ENCODE data around the gene SKIC8.
A peak's percentile ranks its signal among the peaks of the same experiment; 100 is the strongest.

The SKIC8 gene

DNA sequence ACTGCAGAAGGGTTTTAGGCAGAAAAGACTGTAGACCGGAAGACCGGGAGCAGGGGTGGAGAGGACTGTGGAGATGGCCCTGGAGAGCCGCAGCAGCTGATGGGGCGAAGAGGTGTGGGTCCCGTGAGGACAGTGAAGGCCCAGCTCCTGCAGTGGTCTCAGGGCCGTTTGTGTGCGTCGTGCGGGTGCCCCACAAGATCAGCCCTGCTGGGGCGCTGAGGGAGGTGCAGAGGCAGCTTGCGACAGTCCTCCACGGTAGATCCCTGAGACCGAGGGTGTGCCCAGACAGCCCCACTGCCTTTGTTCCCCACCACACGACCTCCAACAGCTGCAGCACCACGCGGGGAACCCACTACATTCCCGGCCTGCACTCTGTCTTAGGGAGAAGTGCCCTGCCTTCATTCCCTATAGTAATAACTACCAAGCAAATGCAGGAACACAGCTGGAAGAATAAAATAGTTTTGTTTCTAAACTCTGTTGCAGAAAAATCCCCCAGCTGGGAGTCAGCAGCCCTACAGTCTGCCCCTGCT is 21.7 kb upstream of the SKIC8 start:
- DNase-seq = no peak

DNA sequence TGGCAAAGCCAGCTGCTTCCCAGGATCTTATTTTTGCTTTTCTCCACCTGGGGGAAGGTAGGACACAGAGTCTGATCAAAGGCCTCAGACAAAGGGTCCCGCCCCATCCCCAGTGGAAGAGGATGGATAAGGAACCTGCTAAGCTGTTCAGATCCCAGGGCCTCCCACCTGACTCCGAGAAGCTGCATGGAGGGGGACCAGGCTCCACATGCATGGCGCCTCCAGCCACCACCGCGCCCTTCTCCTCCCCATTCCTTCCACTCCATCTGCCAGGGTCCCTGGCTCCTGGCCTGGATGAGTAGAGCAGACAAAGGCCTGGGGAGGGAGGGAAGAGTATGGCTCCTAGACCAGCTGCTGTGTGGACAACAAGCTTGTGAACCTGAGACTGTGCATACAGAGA is 20.8 kb upstream of the SKIC8 start:
- DNase-seq = no peak

DNA sequence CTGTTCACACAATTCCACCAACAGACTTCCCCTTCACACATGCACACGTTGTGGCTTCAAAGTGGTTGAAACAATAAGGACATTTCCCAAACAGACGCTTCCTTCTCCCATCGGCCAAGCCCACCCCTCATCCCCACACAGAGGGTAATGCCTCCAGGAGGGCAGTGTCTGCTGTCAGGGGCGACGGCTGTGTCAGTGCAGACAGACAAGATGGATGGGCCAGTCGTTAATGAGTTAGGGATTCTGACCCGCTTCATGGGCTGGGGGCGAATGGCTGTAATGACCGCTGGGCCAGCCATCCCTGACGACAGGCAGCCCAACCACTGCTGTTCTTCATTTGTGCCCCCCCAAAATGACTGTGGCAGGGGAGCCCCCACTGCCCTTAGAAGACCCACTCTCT is 20.2 kb upstream of the SKIC8 start:
- DNase-seq = no peak

DNA sequence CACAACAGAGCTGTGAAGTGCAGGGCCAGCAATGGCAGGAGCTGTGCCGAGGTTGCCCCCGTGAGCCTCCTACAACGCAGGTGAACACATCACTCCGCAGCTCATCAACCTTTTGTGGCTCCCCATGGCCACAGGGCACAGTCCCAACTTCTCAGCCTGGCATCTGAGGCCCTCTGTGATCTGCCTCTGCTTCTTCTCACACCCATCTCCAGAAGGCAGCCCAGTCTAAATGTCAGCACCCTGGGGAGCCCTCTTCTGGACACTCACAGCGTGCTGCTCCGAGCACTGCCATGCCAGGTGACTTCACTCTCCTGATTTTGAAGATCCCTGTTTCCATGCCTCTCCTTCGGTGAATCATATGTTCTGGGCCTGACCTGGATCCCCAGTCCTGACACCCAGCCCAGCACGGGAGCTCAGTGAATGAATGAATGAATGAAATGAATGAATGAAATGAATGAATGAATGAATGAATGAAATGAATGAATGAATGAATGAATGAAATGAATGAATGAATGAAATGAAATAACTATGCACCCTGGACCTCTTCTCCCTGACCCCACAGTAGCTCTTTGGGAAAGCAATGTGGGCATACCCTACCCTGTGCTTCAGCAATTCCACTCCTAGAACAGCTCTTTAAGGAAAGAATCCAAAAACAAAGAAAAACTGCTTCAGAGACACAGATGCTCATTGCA is 17.9 kb upstream of the SKIC8 start:
- peak; percentile 44 for DNase-seq

DNA sequence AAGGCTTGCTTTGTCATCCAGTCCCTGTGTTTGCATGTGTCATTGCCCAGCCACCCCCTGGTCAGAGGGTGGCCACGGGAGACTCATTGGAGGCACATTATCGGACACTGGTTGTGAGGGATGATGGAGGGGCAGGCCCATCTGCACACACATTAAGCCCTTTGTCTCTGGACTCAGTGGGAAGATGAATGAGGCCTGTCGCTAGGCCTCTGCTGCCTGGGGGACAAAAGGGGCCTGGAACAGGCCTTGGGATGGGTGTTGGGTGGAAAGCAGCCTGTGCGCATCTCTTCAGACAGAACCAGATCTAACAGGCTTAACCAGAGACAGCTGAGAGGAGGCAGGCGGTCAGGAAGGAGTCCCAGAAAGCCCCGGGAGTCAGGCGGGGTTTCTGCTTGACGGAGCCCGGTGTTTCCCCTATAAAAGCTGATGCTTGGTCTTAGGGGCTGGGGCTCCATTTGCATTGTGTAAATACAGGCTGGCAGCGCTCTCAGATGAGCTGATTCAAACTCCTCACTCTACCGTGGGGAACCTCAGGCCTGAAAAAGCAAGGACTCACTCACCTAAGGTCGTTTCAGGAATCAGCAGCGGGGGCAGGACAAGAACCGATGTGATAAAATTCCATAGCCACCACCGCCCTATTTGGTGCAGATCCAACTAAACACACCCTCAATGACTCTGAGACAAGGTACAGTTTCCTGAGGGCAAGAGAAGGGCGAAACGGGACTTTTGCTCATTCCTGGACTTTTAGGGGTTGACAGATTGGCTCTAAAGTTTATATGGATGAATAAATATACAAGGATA is 17.1 kb upstream of the SKIC8 start:
- DNase-seq = no peak

DNA sequence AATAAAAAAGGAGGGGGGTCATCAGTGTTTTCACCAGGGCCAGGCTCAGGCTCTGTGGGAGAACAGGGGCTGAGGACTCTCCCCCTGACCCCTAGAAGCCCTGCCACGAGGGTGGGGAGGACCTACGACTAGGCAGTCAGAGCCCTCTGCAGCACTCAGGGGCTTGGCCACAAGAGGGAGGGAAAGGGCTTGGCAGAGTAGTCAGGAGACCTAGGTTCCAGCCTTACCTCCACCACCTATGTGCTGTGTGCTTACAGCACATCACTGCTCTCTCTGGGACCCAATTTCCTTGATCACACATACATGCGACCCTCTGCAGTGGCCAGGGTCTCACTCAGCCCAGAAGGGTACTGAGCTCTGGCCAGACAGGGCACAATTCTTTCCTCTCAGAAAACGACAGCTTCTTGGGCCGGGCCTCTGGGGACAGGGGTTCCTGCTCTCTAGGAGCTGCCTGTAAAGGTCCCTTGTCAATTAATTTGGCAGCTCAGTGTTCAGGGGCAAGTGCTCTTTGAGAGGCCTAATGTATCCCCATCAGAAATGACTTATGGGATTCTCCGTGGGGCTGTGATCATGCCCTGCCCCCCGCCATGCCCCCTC is 16.4 kb upstream of the SKIC8 start:
- DNase-seq = peak; percentile 45

DNA sequence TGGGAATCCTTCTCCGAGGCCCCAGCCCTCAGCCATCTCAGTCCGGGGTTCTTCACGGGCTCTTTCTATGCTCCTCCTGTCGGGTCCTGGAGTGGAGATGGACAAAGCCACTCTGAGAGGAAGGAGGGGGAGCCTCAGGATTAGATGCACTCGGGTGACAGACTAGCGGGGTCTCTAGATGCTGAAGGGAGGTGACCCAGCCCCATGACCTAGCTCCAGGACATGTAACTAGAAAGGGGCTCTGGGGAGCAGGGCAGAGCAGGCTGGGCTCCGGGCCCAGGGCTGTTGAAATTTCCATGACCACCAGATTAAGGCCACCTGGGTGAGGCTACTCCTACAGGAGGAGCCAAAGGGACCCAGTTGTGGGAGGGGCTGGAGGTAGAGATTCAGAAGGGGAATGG is 14.8 kb upstream of the SKIC8 start:
- no peak for DNase-seq

DNA sequence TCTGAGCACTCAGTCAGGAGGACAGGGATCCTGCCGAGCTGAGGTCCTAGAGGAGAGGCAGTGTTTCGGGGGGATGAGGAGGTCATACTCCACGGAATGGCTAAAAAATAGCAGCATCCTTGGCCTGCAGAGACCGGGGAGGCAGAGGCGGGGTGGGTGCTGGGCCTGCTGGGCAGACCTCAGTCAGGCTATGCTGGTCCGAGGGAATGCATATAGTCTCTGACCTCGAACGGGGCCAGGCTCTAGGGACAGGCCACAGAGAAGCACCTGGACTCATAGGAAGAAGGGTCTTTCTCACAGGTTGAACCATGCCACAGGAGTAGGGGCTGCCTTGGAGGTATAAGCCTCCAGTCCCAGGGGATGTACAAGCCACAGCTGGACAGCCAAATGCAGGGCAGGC is 14.0 kb upstream of the SKIC8 start:
- DNase-seq = no peak

DNA sequence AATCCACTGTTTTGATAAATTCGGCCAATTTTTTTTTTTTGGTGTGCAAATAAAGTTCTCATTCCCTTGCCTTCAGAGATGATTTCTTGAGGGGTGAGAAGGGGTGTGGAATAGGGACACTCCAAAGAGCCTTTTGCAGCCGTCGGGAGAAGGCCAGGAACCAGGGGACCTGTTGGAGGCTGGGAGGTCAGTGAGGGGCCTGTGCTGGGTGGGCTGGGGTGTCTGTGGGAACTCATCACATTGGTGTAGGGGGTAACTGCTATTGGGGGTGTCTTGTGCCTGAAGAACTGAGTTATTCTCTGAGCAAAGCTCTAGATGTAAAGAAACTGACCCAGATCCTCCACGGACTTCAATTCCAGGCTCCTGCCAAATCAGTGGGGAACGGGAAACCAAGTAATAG is 13.5 kb upstream of the SKIC8 start:
- DNase-seq = no peak

DNA sequence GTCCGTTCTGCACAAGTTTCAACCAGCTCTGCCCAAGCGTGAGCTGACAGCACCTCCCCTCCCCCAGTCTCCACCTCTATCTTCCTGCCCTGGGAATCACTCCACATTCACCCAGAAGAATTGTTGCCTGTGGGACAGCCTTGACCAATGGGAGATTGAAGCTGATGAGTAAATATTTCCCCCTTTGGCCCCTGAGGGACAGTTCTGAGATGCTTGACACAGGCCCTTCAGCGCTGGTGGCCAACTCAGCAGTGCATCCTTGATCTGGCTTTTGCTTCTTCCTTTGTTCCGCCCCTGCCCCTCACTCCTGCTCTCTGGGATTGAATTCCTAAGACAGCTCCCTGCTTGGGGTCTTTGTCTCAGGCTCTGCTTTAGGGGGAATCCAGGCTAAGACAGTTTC is 13.1 kb upstream of the SKIC8 start:
- no peak for DNase-seq

DNA sequence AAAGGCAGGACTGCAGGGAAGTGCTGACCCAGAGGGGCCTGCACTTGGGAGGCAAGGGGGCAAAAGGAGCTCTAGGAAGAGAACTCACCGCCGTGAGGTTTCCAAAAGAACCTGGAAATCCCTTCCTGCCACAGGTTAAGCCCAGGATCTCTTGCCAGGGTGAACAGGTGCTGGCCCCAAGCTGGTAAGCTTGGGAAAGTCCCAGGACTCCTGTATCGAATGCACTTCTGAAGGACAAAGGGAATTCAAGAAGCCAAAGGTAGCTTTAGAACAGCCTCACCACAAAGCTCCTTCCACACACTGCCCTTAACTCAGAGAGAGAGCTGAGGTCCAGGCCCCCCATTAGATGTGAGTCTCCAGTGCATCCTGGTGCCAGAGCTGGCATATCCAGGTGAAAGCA is 11.9 kb upstream of the SKIC8 start:
- no peak for DNase-seq

DNA sequence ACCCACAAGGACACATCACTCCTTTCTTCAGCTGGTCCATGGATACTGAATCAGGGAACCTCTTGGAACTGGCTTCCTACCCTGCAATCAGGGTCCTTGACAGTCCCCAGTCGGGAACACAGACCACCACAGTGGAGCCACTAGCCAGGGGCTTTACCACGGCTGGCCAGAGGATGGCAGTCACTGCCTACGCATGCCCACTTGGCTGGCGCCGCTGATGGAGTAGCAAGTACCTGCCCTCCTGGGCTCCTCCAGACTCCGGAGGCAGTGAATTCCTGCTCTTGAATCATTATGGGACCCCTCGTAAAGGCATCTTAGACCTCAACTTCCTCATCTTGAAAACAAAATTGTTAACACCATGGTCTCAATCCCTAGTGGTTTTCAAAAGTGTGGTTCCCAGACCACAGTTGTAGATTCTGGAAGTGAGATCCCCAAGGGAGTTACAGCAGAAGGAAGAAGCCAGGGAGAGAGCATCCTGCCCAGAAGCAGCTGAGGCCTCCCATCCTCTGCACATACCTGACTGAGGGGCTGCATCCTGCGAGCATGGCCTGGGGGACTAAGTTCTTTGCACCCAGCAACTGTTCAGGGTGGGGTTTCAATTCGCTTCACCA is 9.1 kb upstream of the SKIC8 start:
- DNase-seq = peak; percentile 52

DNA sequence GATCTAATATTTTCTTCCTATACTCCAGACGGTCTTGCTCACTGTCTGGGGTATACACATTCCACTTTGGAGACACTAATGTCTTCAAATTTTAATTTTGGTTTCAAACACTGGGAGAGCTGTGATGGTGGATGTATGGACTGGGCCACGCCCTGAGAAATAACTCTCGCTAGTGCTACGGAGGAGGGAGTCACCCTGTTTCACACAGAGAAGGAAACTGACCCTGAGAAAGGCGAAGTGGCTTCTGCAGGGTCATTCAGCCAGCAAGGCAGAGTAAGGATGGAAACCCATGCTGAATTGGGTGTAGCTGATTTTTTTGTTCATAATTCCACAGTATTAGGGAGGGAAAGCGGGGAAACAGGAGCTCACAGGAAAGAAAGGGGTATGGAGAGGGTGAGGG is 8.6 kb upstream of the SKIC8 start:
- DNase-seq = no peak

DNA sequence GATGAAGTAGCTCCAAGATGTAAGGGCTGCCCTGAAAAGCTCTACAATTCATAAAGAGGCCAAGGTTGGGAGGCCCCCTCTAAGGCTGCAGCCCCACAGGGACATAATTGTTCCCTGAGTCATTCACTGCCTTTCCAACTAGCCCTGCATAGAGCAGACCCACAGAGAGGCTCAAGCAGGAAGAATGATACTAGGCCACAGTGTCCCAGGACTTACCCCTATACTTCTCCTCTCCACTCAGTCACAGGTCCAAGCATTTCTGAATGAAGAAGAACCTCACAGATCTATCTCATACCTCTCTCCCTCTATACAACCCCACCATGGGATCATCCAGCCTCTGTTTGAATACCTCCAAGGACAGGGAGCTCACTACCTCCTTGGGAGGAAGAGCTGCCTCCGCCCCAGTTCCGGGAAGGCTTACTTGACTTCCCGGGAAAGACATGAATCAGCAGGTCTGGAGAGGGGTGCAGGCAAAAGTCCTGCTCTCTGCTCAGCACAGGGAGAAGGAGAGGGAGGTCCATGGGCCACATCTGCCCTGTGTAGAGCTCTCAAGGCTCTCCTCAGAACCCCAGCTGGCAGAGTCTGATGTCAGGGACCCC is 6.9 kb upstream of the SKIC8 start:
- no peak for DNase-seq

DNA sequence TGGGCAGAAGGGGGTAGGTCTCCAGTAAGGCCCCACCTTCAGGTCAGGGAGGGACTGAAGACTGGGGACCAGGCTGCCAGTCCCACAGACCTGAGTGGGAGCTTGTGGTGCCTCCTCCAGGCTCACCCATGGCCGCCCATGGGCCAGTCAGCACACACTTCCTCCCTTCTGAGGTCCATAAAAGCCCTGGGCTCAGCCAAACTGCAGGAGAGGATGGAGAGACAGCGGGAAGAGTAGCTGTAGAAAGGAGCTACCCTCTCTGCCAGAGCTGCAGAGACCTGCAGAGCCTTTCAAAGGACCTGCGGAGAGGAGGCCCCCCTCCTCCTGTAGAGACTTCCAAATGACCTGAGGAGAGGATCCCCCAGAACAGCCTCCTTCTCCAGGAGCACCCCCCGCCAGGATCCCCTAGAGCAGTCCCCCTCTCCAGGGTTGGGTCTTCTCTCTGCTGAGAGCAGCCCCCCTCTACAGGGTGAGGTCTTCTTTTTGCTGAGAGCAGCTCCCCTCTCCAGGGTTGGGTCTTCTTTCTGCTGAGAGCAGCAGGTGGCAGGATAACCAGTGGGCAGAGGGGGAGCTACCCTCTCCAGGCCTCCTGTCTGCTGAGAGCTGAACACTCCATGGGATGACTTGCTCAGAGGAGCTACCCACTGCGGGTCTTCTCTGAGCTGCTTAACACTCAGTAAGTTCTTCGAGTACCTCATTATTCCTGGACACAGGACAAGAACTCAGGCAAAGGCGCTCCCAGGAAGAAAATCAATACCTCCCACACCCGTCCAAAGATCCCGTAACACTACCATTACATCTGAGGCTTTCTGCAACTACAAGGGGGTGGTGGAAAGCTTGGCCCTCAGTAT is 5.0 kb upstream of the SKIC8 start:
- DNase-seq = no peak

DNA sequence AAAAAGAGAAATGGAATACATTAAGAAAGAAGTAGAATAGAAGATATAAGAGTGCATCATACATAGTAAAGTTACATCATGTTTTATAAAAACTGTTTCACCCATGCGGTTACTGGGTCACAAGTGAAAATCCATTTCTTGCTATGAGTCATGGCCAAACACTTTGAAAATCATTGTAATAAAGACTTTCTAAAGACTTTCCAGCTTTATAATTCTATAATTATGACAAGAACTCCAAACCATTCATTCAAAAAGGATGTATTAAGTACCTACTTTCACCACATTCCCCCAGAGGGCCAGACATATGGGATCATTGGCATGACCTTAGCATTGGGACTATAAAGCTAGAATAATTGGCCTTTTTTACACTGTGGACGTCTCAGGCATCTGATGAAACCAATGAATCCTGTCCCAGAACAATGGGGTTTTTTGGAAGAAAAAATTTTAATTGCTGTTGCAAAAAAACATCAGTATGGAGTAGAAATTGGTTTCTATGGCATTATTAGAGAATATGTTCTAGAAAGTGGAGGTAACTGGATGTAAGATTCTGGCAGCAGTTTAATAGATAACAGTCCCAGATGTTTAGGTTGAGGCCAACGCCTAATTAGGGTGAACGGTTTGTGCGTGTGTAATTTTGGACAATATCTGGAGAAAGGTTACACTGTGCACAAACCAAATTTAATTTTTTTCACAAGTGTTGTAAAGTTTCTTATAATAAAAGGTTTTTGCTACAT is 3.3 kb upstream of the SKIC8 start:
- DNase-seq = no peak

DNA sequence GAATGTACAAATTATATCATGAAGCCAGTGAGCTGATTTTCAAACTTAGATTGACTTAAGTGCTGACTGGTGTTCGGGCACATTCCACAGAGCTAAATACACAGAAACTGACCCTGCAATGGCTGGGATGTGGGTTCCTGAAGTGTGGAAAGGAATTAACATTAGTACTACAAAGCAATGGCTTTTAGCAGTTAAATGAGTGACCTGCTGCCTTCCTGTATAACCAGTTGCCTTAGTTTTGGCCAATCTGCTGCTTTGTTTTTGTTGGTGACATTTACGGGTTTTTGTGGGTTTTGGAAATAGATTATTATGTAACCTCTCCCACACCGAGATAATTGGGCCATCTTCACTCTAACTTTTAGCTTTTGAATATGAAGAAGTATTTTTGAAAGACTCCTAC is 2.4 kb upstream of the SKIC8 start:
- no peak for DNase-seq

DNA sequence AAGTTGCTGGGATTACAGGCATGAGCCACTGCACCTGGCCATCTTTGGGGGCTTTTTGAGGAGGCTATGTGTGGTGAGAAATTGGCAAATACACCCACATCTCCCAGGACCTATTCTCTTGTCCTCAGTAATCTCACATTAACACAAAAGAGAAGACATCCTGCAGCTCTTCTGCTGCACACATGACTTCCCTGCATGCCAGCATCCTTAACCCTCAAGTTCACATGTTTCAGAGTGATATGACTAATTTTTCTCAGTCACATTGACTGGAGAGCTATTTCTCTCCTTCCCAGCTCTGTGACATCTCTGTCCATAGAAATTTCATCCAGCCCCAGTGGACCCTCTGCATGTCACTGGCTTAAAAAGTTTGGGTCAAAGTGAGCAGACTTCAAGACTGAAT is 1.9 kb upstream of the SKIC8 start:
- no peak for DNase-seq

DNA sequence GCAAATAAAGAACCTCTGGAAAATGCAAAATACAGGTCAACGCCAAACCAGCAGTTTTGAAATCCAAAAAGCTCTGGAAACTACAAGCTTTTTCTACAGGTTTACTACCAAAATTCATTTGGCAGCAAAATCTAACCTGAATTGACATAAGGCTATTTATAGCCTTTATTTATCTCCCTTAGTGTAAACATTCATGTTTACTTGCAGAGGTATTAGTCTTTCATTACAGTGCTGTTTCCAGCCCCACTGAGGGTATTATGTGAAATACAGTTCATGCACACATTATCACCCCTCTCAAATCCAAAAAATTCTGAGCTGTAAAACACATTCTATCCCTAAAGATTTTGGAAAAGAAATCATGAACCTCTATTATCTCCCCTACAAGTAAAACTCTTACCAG is 7.2 kb downstream of the SKIC8 start:
- DNase-seq = no peak

DNA sequence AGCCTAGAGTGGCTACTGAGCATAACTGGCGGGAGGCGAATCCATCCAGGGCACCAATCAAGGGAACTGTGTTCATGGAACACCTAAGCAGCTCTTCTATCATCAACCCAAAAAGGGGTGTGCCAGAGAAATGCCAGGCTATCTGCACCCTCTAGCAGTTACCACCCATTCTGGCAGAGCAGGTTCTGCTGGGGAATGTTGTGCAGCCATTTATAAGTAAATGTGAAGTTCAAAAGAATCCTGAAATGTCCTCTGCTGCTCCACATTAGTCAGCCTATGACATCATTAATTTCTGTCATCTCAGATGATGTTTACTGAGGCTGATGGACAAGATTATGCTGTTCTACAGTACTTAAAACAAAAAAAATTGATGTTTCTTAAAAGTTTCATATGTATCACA is 7.7 kb downstream of the SKIC8 start:
- no peak for DNase-seq

DNA sequence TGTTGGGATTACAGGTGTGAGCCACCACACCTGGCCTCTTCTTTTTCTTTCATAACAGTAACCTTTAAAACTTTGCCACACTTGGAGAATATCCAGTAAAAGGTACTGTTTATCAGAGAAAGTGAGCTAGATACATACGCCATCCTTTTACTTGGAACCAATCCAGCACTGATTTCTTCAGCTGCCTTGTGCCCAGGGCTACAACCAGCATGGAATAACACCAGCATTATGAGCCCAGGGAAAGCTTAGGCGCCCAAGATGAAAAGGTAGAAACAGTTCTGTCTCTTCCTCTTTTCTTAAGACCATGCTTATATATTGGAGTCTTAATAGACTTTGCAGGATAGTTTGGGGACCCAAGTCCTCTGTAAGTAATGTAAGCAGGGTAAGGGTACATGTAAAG is 8.4 kb downstream of the SKIC8 start:
- DNase-seq = no peak

DNA sequence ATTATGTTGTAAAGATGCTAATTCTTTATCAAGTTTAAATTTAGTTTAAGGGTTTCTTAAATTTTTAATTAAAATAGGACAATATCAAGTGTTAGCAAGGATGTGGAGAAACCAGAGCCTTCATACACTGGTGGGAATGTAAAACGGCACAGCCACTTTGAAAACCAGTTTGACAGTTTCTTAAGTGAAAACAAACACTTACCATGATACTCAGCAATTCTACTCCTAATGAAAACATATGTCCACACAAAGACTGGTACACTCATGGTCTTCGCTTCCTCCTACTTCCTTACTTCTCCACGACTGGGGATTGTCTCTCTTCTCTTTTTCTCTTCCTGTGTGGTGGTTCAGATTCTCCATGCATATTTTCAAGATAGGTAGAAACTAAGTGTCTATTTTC is 9.2 kb downstream of the SKIC8 start:
- DNase-seq = no peak

Data from NCI-H524 treated with DMSO at 0.1 percent for 48 hours (cell line).